ENCODE data around the gene SH2D7.

SH2D7 gene

DNA sequence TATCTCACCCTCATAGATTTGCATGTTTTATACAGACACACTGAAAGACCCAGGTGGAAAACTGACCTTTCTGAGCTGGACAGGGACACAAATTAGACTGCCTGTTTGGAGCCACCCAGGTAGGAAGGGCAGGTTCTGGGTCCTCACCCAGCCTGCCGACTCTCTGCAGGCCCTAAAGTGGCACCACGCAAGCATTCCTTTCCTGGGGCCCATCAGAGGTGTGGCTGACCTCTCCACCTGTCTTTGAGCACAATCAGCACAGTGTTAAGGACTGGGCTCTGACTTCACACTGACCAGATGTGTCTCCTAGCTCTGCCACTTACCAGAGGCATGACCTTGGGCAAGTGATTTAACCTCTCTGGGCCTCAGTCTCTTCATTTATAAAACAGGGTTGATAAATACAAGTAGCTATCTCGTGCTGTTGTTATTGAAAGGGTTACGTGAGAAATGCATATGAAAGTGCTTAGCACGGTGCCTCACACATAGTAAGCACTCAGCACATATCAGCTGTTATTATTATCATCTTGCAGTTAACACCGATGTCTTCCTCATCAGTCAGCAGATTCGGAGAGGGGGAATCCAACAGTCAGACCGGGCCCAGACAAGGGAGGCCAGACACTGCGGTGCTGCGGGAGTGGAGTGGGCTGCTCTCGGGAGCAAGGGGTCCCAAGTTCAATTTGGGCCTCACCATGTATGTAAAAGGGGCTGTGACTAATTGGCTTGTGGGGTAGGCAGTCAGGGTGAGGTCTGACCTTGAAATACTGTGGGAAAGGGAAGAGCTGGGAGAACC lies 12.9 kb upstream of the SH2D7 start:
- Histone ChIP-seq H3K36me3 (replicated peaks) (no peaks in the 10 kb centered on the region), H3K27me3 (ENCODE audit: low read depth) (no peaks in the 10 kb centered on the region), H3K4me1 (peaks cover 18% of the 10 kb centered on the region), H3K4me3 (no peak overlapping the region), H3K9me3 (no peaks in the 10 kb centered on the region)
- in situ Hi-C loops (cut with MboI; ENCODE audit: low sequenced_read_pairs): no loop called here
- DNase-seq (ENCODE audit: low spot score in 2 of 2): no peak

DNA sequence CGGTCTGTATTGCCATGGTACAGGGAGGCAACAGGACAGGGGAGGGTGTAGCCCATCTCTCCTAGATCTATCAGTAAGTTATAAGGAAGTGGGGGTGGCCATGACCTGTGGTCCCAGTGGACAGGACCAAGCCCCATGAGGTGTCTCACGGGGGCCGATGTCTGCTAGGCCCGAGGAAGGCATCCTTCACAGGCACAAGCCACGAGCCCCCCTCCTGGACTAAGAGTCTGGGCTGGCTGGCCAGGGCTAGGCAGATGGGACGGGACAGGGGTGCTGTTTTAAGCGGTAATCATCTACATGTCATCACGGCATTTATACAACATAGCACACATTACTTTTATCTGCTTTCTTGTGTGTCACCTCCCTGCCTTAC lies 12.3 kb upstream of the SH2D7 start:
- peaks cover 18% of the 10 kb centered on the region for H3K4me1 ChIP-seq
- no peaks in the 10 kb centered on the region for H3K36me3 ChIP-seq (replicated peaks)
- no peaks in the 10 kb centered on the region for H3K27me3 ChIP-seq (ENCODE audit: low read depth)
- in situ Hi-C loops (cut with MboI; ENCODE audit: low sequenced_read_pairs): no loop called here
- no peak for DNase-seq (ENCODE audit: low spot score in 2 of 2)
- no peaks in the 10 kb centered on the region for H3K9me3 ChIP-seq
- no peak overlapping the region for H3K4me3 ChIP-seq

DNA sequence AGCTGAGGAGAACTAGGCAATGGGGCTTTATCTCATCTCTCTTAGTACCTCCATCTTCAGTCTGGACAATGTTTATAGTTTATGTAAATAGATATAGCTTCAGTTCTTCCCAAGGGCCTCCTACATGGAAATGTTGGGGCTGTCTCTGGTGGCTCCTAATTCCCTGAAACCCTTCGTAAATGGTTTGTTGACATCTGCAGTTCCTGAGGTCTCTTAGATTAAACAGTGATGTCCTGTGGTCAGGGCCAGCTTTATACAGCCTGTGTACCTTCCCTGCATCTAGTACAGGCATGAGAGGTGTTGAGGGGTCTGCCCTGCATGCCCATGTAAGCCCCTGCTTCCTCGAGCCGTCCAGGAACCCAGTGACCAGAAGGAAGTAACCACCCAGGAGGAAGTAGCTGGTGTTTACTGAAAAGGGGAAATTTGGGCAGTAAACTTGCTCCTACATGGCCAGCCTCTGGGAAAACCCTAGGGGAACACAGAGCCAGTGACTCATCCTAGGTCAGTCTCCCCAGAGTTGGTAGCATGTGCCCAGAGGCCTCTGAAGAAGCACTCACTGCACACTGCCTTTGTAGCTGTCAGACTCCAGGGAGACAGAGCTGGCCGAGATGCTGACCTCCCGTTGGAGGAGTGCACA lies 10.1 kb upstream of the SH2D7 start:
- H3K36me3 ChIP-seq (replicated peaks): no peaks in the 10 kb centered on the region
- peaks cover 3% of the 10 kb centered on the region; the same call in 1 of the 2 replicates for H3K4me1 ChIP-seq
- in situ Hi-C loops (cut with MboI; ENCODE audit: low sequenced_read_pairs): no loop called here
- no peaks in the 10 kb centered on the region for H3K27me3 ChIP-seq (ENCODE audit: low read depth)
- DNase-seq (ENCODE audit: low spot score in 2 of 2): no peak
- H3K9me3 ChIP-seq: no peaks in the 10 kb centered on the region
- no peak overlapping the region for H3K4me3 ChIP-seq

DNA sequence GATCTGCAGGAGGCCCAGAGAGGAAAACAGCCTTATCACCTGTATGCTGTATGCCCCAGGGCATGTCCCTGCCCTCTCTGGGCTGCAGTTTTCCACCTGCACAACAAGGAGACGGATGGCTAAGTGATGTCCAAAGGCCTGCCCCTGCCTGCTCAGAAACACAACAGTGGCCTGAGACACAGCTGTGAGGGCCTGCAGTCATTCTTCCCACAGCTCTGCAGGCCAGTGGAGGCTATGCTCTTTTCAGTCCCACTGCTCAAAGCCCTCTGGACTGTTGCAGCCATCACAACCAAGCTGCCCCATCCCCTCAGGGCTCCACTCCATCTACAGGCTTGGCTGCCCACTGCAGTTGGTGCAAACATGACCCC lies 9.6 kb upstream of the SH2D7 start:
- no peak overlapping the region for H3K4me3 ChIP-seq
- no peak for DNase-seq (ENCODE audit: low spot score in 2 of 2)
- H3K9me3 ChIP-seq: no peaks in the 10 kb centered on the region
- H3K27me3 ChIP-seq (ENCODE audit: low read depth): no peaks in the 10 kb centered on the region
- H3K4me1 ChIP-seq: peaks cover 3% of the 10 kb centered on the region; the same call in 1 of the 2 replicates
- in situ Hi-C loops (cut with MboI; ENCODE audit: low sequenced_read_pairs): no loop called here
- no peaks in the 10 kb centered on the region for H3K36me3 ChIP-seq (replicated peaks)

DNA sequence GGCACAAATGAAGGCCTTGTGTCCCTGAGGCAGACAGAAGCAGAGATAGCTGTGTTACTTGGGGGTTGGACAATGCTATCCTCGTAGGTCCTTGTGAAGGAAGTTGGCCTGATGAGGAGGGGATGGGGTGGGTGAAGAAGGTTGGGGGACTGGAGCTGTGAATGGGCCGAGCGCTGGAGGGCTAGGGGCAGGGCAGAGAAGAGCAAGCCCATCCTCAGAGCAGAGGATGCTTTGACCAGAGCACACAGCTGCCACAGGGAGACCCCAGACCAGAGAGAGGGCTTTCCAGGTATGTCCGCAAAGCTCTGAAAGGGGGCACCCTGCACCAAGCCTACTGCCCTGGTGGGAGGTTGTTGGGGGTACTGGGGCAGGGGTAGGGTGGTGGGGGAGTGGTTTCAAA lies 9.2 kb upstream of the SH2D7 start:
- Histone ChIP-seq H3K9me3 (no peaks in the 10 kb centered on the region), H3K4me3 (no peak overlapping the region), H3K27me3 (ENCODE audit: low read depth) (no peaks in the 10 kb centered on the region), H3K4me1 (no peaks in the 10 kb centered on the region), H3K36me3 (replicated peaks) (no peaks in the 10 kb centered on the region)
- DNase-seq (ENCODE audit: low spot score in 2 of 2): no peak
- in situ Hi-C loops (cut with MboI; ENCODE audit: low sequenced_read_pairs): no loop called here

DNA sequence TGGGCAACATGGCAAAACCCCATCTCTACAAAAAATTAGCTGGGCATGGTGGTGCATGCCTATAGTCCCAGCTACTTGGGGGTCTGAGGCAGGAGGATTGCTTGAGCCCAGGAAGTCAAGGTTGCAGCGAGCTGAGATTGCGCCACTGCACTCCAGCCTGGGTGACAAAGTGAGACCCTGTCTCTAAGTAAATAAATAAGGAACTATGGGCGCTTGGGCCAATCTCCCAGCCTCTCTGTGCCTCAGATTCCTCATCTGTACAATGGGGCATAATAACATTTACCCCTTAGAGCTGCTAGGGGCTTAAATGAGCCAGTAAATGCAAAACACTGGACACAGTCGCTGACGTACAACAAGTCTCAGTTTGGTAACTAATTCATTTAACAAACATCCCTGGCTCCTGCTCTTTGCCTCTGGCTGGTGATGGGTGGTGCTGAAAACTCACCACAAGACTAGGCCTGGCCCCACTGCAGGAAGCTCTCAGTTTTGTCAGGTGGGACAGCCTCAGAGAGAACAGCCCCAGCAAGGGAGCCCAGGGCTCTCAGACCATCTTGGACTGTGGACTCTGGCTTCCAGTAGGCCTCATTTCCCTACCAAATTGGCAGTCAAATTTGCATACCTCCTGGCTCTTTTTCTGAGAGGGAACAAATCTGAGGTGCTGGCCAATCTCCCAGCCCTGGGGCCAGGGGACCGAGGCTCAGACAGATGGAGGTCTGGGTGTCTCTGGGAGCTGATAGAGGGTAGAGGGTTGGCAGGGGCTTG lies 8.5 kb upstream of the SH2D7 start:
- in situ Hi-C loops (cut with MboI; ENCODE audit: low sequenced_read_pairs): no loop called here
- Histone ChIP-seq H3K4me3 (no peak overlapping the region), H3K9me3 (no peaks in the 10 kb centered on the region)

DNA sequence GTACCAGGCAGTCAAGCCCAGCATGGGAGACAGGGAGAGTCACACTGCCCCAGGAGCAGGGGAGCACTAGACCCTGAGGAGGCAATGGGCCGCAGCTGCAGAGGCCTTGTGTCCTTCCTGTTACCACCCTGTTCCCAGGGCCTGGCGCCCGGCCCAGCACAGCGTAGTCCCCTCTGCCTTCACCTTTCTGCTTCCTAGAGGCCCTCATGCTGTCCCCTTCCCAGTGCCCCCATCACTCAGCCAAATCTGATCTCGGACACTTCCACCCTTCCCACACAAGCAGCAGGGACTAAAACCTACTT lies 8.0 kb upstream of the SH2D7 start:
- H3K9me3 ChIP-seq: no peaks in the 10 kb centered on the region
- no peak for DNase-seq (ENCODE audit: low spot score in 2 of 2)
- no peak overlapping the region for H3K4me3 ChIP-seq
- H3K4me1 ChIP-seq: peaks cover 9% of the 10 kb centered on the region
- no peaks in the 10 kb centered on the region for H3K27me3 ChIP-seq (ENCODE audit: low read depth)
- H3K36me3 ChIP-seq (replicated peaks): no peaks in the 10 kb centered on the region
- in situ Hi-C loops (cut with MboI; ENCODE audit: low sequenced_read_pairs): no loop called here

More for the DNA sequence above, 8.5 kb upstream of the SH2D7 start:
- peaks cover 5% of the 10 kb centered on the region for H3K4me1 ChIP-seq
- no peaks in the 10 kb centered on the region for H3K27me3 ChIP-seq (ENCODE audit: low read depth)
- no peak for DNase-seq (ENCODE audit: low spot score in 2 of 2)
- no peaks in the 10 kb centered on the region for H3K36me3 ChIP-seq (replicated peaks)

DNA sequence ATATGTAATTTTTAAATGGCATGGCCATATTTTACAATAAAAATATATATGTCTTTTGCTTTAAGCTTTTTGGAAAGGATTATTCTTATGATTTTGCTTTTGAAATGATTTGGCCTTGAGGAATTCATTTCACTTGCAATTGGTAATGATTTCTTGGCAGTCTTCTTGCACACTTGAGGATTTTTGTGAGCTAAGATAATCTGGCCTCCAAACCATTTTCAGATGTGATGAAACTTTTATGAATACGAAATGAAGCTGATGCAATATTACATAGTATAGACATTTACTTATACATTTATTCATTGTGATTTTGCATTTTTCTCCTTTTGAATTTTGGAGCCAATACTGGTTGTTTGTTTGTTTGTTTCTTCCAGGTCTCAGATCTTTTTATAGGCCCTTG lies 6.4 kb upstream of the SH2D7 start:
- H3K9me3 ChIP-seq: no peaks in the 10 kb centered on the region
- H3K27me3 ChIP-seq (ENCODE audit: low read depth): no peaks in the 10 kb centered on the region
- H3K36me3 ChIP-seq (replicated peaks): no peaks in the 10 kb centered on the region
- in situ Hi-C loops (cut with MboI; ENCODE audit: low sequenced_read_pairs): no loop called here
- H3K4me1 ChIP-seq: peaks cover 9% of the 10 kb centered on the region
- DNase-seq (ENCODE audit: low spot score in 2 of 2): no peak
- H3K4me3 ChIP-seq: no peak overlapping the region

DNA sequence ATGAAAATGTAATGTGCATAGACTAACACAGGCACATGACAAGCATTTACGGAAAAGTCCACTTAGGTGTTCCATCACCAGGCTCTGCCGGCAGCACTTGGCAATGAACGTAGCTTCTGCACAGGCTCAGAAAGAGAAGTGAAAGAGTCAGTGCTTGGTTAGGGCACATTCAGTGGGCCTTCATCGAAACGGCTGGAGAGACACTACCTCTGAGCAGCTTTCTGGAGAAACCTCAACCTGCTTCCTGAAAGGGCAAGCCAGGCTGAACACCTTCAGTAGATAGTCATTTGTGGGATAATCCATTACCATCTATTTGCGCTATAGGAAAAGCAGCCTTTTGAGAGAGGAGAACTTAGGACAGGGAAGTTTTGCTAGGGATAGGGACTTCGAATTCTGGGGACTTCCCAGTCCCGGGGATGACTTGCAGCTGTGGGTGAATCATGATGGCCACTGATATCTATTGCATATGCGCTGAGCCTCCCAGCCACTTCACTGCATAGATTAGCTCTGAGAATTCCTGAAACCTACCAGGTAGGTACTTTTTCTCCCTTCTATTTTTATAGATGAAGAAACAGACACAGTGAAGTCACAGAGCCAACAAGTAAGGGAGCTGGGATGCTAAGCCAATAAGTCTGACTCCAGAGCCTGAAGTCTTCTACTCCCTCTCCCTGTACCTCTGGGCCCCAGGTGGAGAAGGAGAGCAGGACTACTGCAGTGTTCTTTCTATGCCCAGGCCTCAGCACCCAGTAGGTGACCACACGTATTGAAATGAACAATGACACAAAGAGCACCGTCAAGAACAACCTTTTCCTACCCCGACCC lies 4.2 kb upstream of the SH2D7 start:
- H3K27me3 ChIP-seq (ENCODE audit: low read depth): no peaks in the 10 kb centered on the region
- no peaks in the 10 kb centered on the region for H3K36me3 ChIP-seq (replicated peaks)
- no peak overlapping the region for H3K4me3 ChIP-seq
- no peak for DNase-seq (ENCODE audit: low spot score in 2 of 2)
- peaks cover 9% of the 10 kb centered on the region for H3K4me1 ChIP-seq
- H3K9me3 ChIP-seq: no peaks in the 10 kb centered on the region
- in situ Hi-C loops (cut with MboI; ENCODE audit: low sequenced_read_pairs): no loop called here

DNA sequence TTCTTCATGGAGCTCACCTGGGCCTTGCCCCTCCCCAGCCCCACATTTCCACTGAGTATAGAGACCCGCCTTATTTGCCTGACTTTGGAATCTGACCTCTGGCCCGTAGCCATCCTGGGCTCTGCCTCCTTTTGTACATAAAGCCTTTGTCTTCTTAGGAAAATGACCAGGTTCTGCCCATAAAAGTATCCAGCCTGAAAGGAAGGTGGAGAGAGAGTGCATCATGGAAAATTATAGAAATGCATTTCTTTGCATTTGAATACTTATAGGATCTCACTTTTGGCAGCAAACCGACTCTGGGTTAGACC lies 3.6 kb upstream of the SH2D7 start:
- H3K4me1 ChIP-seq: peaks cover 9% of the 10 kb centered on the region
- H3K36me3 ChIP-seq (replicated peaks): no peaks in the 10 kb centered on the region
- DNase-seq (ENCODE audit: low spot score in 2 of 2): peak; percentile 65 to 67
- H3K4me3 ChIP-seq: no peak overlapping the region
- no peaks in the 10 kb centered on the region for H3K27me3 ChIP-seq (ENCODE audit: low read depth)
- H3K9me3 ChIP-seq: no peaks in the 10 kb centered on the region
- in situ Hi-C loops (cut with MboI; ENCODE audit: low sequenced_read_pairs): no loop called here

DNA sequence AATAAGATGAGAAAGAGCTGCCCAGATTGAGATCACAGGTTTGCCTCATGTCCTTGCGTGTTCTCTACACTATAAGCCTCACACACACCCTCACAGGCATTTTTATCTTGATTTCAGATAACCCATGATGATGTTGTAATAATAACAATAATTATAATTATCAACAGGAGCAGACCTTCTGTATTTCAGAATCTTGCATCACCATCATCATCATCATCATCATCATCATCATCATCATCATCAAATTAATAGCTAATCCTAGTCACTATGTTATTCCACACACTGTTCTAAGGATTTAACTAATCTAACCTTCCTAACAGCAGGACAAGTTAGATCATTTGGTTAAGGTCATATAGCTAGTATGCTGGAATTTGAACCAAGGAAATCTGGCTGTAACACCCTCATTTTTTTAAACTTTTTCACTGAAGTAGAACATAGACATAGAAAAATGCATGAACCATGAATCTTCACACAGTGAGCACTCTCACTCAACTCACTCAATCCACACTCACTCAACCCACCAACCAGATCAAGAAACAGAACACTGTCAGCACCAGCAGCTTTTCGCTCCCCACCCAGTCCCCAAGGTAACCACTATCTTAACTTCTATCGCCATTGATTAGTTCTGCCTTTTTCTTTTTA lies 1.8 kb upstream of the SH2D7 start:
- no peaks in the 10 kb centered on the region for H3K36me3 ChIP-seq (replicated peaks)
- DNase-seq (ENCODE audit: low spot score in 2 of 2): no peak
- no peak overlapping the region for H3K4me3 ChIP-seq
- no peaks in the 10 kb centered on the region for H3K27me3 ChIP-seq (ENCODE audit: low read depth)
- no peaks in the 10 kb centered on the region for H3K9me3 ChIP-seq
- peaks cover 9% of the 10 kb centered on the region for H3K4me1 ChIP-seq
- in situ Hi-C loops (cut with MboI; ENCODE audit: low sequenced_read_pairs): loop anchor here (5.0 kb wide), 1 partner anchor 52 kb away; no protein-coding TSS in a partner anchor

DNA sequence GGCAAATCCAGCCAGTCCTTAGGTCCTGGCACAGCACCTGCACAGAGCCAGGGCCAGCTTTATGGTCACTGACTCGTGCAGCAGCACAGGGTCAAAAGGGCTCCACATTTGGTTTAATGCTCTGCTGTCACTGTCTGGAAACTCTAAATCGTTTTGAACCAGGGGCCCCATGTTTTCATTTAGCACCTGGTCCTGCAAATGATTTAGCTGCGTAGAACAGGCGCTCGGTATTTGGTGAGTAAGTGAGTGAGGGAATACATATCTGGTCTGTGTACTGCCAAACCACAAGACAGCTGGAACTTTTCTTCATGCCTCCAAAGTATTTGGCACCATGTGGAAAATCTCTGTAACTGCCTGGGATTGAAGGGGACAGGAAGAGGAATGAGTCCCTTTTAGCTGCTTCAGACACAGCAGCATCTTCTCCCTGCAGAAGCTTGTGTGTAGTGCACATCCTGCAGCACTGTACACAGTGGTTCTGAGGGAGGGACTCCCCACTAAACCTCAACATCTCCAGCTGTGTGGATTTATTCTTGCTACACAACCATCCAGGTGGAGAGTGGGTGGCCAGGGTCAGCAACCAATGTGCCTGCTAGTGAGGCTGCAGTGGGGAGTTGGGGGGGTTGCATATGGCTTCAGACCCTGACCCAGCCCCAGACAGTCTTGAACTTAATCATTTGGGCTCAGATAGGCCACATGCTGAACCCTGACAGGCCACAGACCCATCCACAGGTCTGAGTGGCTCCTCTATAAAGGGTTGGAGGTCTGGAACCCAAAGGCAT lies 1.1 kb downstream of the SH2D7 start:
- in situ Hi-C loops (cut with MboI; ENCODE audit: low sequenced_read_pairs): loop anchor here (5.0 kb wide), 1 partner anchor 49 kb away; no protein-coding TSS in a partner anchor
- no peak for DNase-seq (ENCODE audit: low spot score in 2 of 2)

DNA sequence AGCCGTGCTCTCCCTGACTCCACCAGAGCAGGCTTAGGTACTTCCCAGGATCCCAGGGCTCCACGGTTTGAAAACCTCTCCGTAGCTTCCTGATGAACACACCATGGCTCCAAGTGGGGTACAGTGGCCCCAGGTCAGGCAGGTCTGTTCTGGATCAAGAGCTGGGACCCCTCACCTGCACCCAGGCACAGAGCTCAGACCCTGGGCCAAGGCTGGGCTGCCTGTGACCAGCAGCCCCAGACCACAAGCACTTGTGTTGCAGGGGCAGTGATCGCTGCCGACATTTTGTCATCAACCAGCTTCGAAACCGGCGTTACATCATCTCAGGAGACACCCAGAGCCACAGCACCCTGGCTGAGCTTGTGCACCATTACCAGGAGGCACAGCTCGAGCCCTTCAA lies 5.3 kb downstream of the SH2D7 start:
- in situ Hi-C loops (cut with MboI; ENCODE audit: low sequenced_read_pairs): no loop called here
- no peaks in the 10 kb centered on the region for H3K9me3 ChIP-seq
- no peaks in the 10 kb centered on the region for H3K36me3 ChIP-seq (replicated peaks)
- H3K27me3 ChIP-seq (ENCODE audit: low read depth): no peaks in the 10 kb centered on the region
- no peak for DNase-seq (ENCODE audit: low spot score in 2 of 2)
- H3K4me3 ChIP-seq: no peak overlapping the region
- no peaks in the 10 kb centered on the region for H3K4me1 ChIP-seq

More for the DNA sequence above, 1.1 kb downstream of the SH2D7 start:
- Histone ChIP-seq H3K27me3 (ENCODE audit: low read depth) (no peaks in the 10 kb centered on the region), H3K9me3 (no peaks in the 10 kb centered on the region), H3K4me1 (peaks cover 8% of the 10 kb centered on the region), H3K4me3 (no peak overlapping the region), H3K36me3 (replicated peaks) (no peaks in the 10 kb centered on the region)

All from HAP-1 (cell line).